ENCODE data around the gene FBXO8. TPM values are rescaled to one million over a fixed set of nuclear protein-coding genes. Genes with fewer than 3 reads are reported as not detected.
A peak's percentile ranks its signal among the peaks of the same experiment; 100 is the strongest.

FBXO8 gene, protein sequence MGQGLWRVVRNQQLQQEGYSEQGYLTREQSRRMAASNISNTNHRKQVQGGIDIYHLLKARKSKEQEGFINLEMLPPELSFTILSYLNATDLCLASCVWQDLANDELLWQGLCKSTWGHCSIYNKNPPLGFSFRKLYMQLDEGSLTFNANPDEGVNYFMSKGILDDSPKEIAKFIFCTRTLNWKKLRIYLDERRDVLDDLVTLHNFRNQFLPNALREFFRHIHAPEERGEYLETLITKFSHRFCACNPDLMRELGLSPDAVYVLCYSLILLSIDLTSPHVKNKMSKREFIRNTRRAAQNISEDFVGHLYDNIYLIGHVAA
- 39.1 TPM for total RNA-seq
- long read RNA-seq, transcript FBXO8-201 (6 exons, 2,577 nt): major isoform, 19 of 24 reads
- long read RNA-seq, partial matches to known transcripts: 1 of 24 reads
- long read RNA-seq, other reads (novel, unspliced or antisense): 4 of 24 reads

DNA sequence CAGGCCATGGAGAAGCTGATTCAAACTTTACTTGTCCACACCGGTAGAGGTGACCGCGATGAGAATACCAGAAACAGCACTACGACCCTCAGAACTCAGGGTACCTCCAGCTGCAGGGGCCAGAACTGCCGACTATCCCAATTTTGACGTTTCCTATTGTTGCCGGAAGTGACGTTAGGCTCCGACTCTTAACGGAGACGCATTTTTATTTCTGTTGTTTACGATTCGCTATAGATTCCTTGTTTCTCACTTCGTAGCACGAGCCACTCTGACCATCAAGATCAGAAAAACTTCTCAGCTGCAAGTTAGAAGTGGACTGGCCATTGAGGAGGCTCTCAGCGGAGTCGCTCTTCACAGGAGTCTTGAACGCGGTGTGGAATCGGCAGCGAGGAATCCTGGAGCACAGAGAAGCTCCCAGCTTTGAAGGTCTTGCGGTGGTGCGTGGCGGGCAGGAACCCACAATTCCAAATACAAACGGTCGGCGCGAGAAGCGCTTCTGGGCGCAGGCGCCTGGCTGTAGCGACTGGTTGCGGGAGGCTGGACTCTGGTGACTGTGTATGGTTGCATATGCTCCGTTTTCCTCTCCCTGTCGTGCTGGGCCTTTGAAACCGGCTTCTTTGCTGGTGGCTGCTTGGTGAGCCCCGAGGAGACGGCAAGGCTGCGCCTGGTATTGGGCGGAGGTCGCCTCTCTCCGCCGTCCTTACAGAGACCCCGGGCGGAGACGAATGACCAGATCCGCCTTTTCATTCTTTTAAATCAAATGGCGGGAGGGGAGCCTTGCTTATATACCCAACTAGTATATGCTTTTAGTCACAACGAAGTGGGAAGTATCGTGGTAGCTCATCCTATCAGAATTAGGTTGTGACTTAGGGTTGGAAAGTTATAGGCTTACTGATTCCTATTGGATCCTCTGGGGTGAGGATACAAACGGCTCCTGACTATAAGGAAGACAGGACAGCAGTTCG lies at the start of gene FBXO8, which contains the start of gene CEP44:
Gene FBXO8 (minus strand): TSS at position 161 of the 965 bp plus-strand sequence. CDS start 20,575 bp downstream, outside the sequence.
Gene CEP44 (plus strand): TSS at position 405 of the 965 bp plus-strand sequence. CDS start 15,211 bp downstream, outside the sequence.
- Histone ChIP-seq H3K27ac (peak within 1 kb of the TSS; percentile 96), H3K9me3 (no peaks in the 10 kb centered on the region), H3K4me1 (peaks cover 37% of the 10 kb centered on the region), H3K27me3 (ENCODE audit: low read depth) (no peaks in the 10 kb centered on the region), H3K4me3 (peak within 1 kb of the TSS; percentile 81), H3K36me3 (no peaks in the 10 kb centered on the region)
- intact Hi-C loops (cut with DNase I): no loop called here
- ATAC-seq (peak; percentile 86 to 92), DNase-seq (peak; percentile 73)
- TF ChIP-seq, protein P1, sequence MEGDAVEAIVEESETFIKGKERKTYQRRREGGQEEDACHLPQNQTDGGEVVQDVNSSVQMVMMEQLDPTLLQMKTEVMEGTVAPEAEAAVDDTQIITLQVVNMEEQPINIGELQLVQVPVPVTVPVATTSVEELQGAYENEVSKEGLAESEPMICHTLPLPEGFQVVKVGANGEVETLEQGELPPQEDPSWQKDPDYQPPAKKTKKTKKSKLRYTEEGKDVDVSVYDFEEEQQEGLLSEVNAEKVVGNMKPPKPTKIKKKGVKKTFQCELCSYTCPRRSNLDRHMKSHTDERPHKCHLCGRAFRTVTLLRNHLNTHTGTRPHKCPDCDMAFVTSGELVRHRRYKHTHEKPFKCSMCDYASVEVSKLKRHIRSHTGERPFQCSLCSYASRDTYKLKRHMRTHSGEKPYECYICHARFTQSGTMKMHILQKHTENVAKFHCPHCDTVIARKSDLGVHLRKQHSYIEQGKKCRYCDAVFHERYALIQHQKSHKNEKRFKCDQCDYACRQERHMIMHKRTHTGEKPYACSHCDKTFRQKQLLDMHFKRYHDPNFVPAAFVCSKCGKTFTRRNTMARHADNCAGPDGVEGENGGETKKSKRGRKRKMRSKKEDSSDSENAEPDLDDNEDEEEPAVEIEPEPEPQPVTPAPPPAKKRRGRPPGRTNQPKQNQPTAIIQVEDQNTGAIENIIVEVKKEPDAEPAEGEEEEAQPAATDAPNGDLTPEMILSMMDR (IDR thresholded peaks at IDR 0.05): no peak

DNA sequence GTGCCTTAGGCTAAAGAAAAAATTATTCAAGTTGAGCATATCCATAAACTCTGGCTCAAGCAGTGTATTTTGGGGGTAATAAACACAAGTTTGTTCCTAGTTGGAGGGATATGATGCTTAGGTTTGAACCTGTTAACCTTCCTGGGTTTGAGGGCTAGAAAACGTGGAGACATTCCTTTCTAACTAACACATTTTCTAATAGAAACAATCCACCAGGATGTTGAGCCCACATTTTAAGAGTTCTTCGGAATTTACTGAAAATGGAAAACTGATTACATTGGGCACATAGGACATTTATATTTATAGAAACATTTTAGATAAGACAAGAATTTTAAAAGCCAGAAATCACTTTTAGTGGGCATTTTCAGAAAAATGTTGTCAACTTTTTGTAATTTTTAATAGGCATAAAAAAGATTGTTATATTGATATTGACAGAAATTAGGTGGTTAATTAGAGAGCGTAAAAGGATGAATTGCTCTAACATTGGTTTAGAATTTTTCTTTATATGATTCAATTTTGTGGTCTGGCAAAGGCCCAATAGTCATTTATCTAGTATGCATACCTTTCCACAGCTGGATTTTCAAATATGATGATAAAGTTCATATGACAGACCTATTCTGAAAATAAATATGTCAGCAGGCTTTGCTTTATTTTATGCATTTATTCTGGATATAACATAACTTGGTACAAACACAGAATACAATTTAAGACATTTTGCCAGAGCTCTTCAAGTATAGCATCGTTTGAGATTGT lies 49.5 kb upstream of the FBXO8 start:
- H3K9me3 ChIP-seq: no peaks in the 10 kb centered on the region
- no peak overlapping the region for H3K27ac ChIP-seq
- no peak overlapping the region for H3K4me3 ChIP-seq
- H3K27me3 ChIP-seq (ENCODE audit: low read depth): no peaks in the 10 kb centered on the region
- TF ChIP-seq, protein P1 (IDR thresholded peaks at IDR 0.05): no peak
- no peaks in the 10 kb centered on the region for H3K36me3 ChIP-seq
- DNase-seq (no peak), ATAC-seq (no peak)
- intact Hi-C loops (cut with DNase I): no loop called here
- H3K4me1 ChIP-seq: no peaks in the 10 kb centered on the region

DNA sequence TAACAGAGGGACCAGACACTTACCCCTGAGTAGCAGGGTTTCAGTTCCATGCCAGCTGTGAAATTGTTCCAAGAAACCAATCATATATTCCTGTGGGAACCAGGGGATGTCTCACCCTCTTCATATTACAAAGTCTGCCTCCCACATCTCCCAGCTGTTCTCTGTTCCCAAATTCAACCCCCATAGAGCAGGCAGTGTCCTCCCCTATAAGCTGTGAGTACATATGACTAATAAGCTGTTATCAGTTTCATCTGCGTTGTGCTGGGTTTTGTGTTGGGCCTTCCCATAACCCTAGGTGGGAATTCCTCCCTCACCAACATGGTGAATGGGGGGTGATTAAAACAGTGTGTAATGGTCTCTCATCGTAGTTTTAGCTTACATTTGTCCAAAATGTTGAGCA lies 41.3 kb upstream of the FBXO8 start:
- no peaks in the 10 kb centered on the region for H3K9me3 ChIP-seq
- DNase-seq (no peak), ATAC-seq (no peak)
- no peaks in the 10 kb centered on the region for H3K4me1 ChIP-seq
- peaks cover 5% of the 10 kb centered on the region for H3K36me3 ChIP-seq
- TF ChIP-seq, protein P1 (IDR thresholded peaks at IDR 0.05): no peak
- no peaks in the 10 kb centered on the region for H3K27me3 ChIP-seq (ENCODE audit: low read depth)
- H3K27ac ChIP-seq: no peak overlapping the region
- intact Hi-C loops (cut with DNase I): no loop called here
- H3K4me3 ChIP-seq: no peak overlapping the region

DNA sequence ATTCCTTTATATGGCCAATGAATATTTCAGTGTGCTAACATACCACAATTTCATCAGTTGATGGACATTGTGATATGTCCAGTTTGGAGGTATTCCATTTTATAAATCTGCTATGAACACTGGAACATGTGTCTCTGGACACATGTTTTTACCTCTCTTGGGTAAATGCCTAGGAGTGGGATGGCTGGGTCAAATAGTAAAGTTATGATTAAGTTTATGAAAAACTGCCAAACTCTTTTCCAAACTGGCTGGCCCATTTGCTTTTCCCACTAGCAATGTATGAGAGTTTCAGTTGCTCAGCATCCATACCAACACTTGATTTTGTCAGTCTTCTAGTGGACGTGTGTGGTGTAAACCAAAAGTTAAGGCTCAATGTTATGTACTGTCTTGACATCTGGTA lies 40.8 kb upstream of the FBXO8 start:
- ATAC-seq: no peak
- Histone ChIP-seq H3K9me3 (no peaks in the 10 kb centered on the region), H3K27me3 (ENCODE audit: low read depth) (no peaks in the 10 kb centered on the region), H3K4me1 (no peaks in the 10 kb centered on the region), H3K36me3 (peaks cover 7% of the 10 kb centered on the region), H3K4me3 (no peak overlapping the region), H3K27ac (no peak overlapping the region)
- DNase-seq: no peak
- TF ChIP-seq, protein P1 (IDR thresholded peaks at IDR 0.05): no peak
- intact Hi-C loops (cut with DNase I): no loop called here
